ENCODE measurements around the gene C11orf86.
A peak's percentile ranks its signal among the peaks of the same experiment; 100 is the strongest.

- TF ChIP-seq FOSL1 (IDR thresholded peaks at IDR 0.05; ENCODE audit: low read depth) (no peak), CTCF (IDR thresholded peaks at IDR 0.05 in 2 of 3, conservative IDR thresholded peaks at IDR 0.05 in 1 of 3; ENCODE audit: borderline replicate concordance in 1 of 3, insufficient read depth in 1 of 3, low read depth in 2 of 3, low read length in 2 of 3) (no peak), ZBTB33 (IDR thresholded peaks at IDR 0.05; ENCODE audit: extremely low read depth, insufficient replicate concordance, low read length) (no peak), EZH2 (IDR thresholded peaks at IDR 0.05) (no peak), RAD21 (IDR thresholded peaks at IDR 0.05; ENCODE audit: low read depth) (no peak), CEBPB (IDR thresholded peaks at IDR 0.05; ENCODE audit: low read depth) (no peak), POLR2A (IDR thresholded peaks at IDR 0.05; ENCODE audit: borderline replicate concordance, extremely low read depth, insufficient read depth, insufficient read length) (no peak), EZH2phosphoT487 (IDR thresholded peaks at IDR 0.05; ENCODE audit: borderline replicate concordance) (no peak), POLR2AphosphoS5 (IDR thresholded peaks at IDR 0.05; ENCODE audit: low read depth, low read length) (0 out of 2 replicates have a peak, but pooled peaks have one; percentile 24), ZNF274 (IDR thresholded peaks at IDR 0.05; ENCODE audit: low read depth, low read length) (no peak), MAX (IDR thresholded peaks at IDR 0.05) (no peak), SP1 (IDR thresholded peaks at IDR 0.05; ENCODE audit: low read depth) (no peak)
Observed at GRCh38 chr11:67022961-67023956, 48.2 kb downstream of the C11orf86 start, which contains the start of gene SYT12.
